GM18868 (cell line): Measurements from ENCODE around the gene COL27A1.

Experiments
- ATAC-seq: cut with Tn5 transposase; IDR thresholded peaks from one replicate; pipeline ENCODE4 v1.9.1; 2021; ENCODE audit warnings: mild to moderate bottlenecking, moderate library complexity; ENCODE audit not compliant: unreplicated experiment

COL27A1 gene

DNA sequence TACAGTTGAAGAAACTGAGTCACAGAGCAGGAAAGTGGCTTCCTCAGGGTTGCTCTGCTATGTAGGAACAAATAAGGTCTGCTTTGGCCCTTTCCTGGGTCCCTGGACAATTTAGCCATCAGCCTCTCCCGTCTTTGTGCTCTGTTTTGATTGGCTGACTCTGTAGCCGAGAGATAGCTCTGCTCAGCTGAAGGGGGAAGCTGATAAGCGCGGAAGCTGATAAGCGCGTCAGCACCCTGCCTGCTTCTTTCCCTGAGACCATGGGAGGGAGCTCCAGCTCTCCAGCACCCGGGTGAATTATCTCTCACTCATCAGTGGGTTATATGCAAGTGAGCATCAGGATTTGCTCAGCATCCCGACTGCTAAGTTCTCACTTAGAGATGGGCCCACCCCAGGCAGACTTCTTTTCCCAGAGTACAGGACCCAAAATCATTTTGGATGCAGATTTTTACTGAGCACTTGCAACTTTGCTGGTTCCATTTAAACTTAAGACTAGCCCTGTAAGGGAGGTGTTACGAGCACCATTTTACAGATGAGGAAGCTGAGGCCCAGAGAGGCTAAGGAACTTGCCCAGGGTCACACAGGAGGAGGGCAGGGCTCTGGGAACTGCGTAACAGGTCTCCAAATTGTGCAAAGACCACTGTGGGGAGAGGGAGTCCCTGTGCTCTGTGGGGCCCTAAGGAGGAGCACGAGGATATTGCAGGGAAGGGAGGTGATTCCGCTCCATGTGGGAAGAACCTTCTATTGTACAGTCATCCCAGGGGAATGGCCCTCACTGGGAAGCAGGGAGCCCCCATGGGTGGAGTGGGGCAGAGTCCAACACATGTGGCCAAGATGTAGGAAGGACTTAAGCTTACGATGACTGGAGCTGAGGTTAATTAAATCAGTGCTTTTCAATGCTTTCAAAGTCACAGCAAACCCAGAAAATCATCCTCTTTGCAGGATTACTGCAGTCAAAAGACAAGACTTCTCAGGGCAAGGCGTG lies 83.8 kb downstream of the COL27A1 start:
- ATAC-seq = no peak

DNA sequence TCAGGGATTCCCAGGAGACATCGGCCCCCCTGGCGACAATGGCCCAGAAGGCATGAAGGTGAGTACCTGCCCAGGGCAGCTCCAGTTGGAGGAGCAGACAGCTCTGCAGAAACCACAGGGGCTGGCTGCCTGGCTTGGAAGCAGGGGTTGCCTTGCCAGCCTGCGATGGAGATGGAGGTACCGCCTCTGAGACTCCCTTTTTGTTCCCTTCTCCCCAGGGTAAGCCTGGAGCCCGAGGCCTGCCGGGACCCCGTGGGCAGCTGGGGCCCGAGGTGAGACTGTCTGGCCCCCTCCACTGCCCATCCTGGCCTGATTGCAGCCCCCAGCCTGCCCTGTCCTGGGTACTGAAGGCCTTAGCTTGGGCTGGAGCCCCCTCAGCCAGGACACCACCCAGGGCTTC lies 84.9 kb downstream of the COL27A1 start:
- ATAC-seq = no peak

DNA sequence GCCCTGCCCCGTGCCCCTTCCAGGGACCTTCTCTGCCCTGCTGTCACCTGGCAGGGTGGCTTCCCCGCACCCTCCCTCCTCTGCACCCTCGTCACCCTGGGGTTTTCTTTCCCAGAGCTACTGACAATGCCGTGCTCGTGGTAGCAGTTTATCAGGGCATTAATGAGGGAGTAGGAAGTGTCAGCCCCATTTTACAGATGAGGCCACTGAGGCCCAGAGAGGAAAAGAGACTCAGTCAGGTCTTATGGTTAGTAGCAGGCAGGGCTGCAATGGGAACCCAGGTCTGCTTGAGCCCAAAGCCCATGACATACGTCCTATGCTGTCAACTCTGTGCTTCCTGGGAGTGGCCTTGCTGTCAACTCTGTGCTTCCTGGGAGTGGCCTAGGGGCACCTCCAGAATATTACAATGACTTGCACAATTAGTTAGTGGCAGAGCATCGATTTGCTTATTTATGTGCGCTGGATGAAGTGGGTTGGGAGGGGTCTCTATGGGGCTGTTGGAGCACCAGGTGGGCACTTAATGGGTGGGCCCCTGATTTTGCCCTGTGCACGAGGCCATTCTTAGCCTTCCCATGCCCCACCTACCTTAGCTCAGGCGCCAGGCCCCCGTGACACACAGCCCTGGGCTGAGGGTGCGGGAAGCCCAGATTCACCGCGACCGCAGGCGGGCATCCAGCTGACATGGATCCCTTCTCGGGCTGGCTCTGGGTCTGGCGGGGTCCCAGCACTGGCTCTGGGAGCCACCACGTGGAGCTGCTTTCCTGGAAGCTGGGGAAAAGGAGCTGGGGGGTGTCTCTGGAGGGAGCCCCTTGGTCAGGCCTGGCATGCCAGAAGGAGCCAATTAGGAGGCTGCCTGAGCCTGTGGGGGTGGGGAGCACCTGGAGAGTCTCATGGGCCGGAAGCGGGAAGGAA lies 85.6 kb downstream of the COL27A1 start:
- ATAC-seq = no peak

DNA sequence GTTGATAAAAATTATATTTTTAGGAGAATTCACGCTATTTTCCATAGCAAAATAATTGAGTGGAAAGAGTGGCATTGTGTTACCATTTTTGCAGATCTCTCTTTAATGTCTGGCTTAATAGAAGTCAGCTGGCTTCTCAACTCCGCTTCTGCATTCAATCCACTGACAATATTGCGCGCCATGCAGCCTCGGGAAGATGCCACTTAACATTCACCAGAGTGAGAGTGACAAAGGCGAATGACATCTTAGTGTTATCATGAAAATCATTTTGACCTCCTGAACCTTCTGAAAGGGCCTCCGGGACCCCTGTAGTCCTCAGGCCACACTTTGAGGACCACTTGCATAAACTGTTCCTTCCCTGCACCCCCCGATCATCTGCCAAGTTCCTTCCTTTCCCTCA lies 87.5 kb downstream of the COL27A1 start:
- no peak for ATAC-seq

DNA sequence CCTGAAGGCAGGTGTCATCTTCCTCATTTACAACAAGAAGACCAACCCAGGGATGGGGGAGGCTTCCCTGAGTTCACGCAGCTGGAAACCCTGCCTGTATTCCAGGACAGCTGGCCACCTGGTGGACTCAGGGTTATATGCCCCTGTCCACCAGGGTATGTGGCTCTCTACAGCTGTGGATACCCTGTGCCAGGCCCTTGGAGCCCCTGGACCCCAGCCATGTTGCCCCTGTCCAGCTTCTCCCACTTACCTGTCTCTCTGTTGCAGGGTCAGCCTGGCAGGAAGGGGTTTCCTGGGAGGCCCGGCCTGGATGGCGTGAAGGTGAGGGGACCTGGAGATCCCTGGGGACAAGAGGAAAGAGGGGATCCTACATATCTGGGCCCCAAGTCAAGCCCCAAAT lies 87.9 kb downstream of the COL27A1 start:
- no peak for ATAC-seq

DNA sequence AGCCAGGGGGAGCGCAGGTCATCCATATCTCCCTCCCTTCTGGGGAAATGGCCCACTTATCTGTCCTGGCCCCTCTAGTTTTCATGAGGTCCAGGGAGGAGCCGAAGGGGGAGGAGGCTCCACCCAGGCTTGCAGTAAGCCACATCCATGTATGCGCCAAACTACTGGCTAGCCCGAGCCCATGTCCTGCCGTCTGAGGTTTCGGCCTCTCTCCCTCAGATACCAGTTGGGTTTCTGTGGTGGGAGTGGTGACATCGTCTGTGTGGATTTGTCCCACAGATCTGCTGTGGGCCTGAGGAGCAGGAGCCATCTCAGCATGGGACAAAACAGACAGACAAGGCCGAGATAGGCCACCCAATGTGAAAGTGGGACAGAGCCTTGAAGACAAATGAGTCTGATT lies 89.2 kb downstream of the COL27A1 start:
- ATAC-seq = no peak

DNA sequence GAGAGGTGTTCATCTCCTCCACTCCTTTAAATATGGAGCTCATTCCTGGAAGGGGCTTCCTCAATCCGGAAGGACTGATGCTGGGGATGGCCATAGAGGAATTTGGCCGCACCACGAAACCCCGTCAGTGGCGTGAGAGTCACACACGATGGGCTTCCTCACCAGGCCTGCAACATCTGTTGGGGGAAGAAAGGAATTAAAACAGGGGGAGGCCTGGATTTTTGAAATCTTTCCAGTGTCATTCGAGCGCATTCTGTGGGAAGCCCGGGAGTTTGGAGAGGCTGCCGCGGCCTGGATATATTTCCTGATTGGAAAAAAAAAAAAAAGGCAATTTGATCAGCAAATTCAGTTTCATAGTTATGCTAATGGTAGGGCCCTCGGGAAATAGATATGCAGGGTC lies 91.2 kb downstream of the COL27A1 start:
- no peak for ATAC-seq

DNA sequence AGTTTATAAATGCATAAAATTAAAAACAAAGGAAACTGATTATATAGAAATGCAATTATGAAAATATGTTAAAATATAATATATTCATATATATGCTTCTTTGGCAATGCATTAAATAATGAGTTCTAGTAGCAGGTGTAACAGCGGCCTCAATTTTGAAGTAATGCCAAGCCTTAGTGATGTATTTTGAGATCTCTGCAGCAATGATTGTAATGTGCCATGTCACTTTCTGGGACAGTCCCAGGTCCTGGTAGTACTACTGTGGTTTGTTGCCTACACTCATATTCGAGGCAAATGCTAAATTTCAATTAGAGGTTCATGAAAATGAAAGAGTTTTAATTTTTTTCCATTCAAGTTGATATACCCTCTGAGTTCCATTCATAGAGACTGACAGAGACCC lies 91.7 kb downstream of the COL27A1 start:
- no peak for ATAC-seq

DNA sequence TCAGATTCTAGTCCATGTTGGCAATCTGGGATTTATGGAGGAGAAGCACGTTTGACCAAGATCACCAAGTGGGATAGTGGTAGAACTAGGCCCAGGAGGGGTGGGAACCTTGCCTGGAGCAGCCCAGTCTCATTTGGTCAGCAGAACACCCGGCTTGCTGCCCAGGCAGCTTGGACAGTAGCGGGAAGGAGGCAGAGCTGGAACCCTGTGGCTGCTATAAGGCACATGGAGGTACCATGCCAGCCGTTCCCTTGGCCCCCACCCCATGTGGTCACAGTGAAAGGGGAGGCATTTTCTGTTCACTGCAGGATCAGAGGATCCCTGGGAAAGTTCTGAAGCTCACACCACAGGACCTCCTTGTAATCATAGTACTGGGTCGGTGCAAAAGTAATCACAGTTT lies 92.2 kb downstream of the COL27A1 start:
- no peak for ATAC-seq

DNA sequence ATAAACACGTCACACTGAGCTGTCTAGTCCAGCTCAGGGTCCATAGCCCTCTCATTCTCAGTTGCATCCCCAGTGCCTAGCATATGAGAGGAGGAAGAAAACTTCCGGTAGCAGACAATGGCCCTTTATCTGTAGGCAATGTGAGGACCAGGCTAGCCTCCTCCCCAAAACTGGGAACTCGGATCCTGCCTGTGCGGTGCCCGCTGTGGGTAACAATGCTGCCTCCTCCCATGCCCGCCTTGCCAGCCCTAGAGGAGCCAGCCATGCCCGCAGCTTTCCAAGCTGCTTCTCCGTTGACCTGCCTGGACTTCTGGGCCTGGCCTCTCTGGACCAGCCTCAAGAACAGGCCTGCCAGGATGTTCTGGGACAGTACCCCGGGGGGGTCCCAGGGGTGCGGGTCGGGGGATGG lies 93.0 kb downstream of the COL27A1 start:
- ATAC-seq = no peak

DNA sequence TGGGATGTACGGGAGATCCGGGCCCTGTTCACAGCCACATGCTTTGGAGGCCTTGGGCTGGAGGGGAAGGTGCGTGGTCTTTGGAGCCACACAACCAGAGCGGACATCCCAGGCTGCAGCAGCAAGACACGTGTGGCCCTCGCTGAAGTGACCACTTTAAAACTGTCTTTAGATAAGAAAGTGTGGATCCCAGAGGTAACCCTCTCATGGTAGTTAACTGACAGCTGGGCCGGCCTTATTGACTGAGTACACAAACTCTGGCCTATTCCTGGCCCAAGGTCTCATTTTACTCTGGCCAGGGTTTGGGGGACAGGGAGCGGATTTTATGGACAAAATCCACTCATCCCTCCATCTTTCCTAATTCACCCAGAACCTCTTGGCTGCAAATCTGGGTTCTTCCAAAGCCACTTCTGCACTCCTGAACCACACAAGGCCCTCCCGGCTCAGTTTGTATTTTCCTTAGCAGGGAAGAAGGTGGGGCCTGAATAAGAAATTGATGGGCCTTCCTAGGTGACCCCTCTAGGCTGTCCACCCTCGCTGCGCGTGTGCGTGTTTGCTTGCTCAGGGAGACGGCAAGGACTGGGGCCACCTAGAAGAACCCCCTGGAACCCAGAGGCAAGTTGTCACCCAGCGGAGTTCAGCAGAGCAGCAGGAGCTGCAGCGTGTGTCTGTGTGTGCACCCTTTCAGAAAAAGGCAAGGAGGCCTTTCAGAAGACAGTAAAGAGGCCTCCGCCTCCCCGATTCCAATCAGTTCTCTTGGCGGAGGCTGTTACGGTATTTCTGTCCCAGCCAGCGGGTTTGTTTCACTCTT lies 94.3 kb downstream of the COL27A1 start:
- ATAC-seq = no peak

DNA sequence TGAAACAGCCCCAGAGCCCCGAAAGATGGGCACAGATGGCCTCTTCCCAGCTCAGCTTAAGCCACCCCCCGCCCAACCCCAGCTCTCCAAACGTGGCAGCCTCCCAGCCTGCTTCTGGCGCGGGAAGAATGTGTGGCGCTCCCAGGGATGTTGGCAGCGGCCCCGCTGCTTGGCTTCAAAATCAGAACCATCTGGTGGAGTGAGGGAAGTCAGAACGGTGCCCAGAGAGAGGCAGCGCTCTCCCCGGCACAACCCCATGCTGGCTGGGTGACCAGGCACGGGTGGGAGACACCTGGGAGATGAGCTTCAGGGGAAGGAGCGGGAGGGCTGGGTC lies 94.9 kb downstream of the COL27A1 start:
- no peak for ATAC-seq

DNA sequence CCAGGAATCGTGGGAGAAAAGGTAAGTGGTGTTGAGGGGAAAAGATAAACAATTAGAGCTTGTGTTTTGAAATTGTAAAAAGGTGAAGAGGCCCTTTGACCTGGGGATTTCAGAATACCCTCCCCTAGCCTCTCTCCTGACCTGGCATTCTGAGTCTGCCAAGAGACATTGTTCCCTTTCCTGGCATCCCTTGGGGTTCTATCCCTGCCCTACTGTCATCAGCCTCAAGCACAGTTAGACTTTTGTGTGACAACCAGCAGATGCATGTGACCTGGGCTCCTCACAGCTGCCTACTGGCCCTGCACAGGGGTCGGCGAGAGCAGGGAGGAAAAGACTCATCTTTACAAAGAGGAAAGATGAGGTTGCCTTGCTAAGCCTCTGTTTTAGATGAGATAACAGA lies 95.3 kb downstream of the COL27A1 start:
- no peak for ATAC-seq

DNA sequence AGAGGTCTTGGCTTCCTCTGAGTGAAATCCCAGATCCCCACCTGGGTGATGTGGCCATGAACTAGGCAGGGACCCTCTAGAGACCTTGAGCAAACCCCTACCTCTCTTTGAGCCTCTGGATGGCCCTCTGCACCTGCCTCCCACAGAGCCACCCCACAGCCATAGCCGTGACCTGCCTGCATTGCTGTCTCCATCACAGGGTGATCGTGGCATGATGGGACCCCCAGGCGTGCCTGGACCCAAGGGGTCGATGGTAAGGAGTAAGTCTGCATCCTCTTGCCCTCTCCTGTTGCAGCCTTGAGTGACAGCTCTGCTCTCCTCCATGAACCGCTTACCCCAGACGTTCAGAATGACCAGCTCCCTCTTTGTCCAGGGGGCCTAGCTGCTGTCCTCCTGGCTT lies 97.1 kb downstream of the COL27A1 start:
- ATAC-seq = no peak

DNA sequence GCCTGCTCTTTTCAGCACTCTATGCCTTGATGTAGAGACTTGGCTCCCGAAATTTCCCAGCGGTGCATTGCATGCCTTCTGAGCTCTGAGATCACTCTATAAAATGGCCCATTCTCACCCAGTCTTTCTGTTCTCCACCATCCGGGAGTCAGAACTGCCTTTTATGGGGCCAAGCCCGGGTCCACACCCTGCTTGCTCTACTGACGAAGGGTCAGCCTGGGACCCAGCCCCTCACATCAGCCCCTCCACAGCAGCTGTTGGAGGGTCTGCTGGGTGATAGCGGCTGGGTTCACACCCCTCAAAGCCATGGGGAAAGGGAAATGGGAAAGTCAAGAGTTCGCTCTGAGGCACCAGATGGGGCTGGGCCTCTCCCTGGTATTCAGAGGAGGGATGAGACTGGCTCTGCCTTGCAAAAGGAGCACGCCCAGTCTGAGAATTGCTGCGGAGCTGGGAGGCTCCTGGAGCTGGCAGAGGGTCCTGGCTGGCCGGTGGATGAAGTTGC lies 101.5 kb downstream of the COL27A1 start:
- no peak for ATAC-seq

DNA sequence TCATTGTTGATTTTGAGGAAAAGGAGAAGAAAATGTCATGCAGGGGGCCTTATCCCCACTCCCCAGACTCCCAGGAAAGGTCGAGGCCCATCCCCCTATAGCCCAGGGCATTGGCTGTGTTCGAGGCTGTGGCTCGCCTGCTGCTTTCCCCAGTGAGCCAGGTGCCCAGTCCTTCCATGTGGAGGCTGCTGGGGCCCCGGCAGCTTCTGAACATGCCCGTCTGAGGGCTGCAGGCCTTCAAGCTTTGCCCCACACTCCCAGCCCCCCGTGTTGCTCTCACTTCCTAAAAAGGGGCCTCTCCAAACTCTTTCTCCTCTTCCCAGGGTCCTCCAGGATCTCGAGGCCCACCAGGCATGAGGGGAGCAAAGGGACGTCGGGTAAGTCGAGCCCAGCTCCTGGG lies 102.9 kb downstream of the COL27A1 start:
- no peak for ATAC-seq

DNA sequence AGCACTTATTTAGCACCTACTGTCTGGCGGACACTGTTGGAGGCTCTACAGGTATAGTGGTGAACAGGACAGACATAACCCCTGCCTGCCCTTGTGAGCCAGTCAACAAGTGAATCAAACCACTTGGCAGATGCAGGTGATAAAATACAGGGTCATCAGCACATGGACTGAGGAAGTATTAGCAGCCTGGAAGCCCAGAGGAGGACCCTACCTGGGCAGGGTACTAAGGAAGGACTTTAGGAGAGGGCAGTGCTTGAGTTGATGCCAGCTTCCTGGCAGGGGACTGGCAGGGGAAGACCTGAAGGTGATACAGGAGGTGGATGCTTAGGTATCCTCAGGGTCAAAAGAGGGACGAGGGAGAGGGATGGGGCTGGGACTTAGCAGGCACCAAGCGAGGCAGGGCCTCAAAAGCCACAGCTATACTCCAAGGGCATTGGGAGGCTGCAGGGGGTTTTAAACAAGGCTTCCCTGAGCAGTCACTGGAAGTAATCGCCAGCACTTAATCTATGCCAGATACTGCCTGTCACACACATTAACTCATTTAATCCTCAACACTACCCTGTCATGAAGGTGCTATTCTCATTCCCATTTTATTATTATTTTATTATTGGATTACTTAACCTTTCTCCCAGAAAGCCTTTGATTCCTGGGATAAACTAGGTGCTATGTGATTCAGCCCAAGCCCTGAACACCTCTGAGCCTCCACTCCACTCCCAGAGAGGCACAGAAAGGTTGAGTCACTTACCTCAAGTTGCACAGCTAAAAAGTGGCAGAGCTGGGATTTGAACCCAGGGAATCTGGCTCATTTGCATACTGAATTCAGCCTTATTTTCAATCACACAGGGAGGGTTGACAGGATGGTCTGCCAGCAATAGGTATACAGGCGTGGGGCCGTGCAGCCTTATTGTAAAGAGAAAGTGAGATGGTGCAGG lies 103.8 kb downstream of the COL27A1 start:
- no peak for ATAC-seq

DNA sequence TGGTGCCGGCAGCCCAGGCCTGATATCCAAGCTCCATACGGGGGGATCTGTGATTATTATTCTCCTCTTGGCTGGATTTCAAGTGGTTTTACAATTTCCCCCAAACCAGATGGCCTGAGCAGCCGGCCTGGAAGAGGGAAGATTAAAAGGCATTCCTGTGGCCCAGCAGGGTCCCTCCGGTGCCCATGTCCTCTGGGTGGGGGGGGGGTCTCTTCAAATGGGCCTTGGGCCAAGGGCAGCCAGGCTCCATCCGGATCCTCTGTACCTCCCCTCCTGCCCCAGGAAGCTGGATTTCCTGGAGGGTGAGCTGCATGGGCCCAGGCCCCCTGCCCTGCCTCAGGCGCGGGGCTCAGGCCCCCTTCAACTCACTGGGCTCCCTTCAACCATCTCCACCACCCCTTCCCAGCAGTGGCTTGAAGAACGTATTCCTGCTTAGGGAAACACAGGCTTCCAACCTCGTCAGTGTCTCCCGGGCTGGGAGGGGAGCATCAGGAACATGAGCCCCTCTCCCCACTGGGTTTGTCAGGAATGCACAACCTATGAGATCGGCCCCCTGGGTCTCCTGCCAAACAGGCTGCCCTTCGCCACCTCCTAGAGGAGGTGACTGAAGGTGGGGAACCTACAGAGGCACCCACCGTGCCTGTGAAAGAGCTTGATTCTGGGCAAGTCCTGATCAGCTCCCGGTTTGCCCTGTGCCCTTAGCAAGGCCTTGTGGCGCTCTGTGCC lies 104.6 kb downstream of the COL27A1 start:
- ATAC-seq = no peak

DNA sequence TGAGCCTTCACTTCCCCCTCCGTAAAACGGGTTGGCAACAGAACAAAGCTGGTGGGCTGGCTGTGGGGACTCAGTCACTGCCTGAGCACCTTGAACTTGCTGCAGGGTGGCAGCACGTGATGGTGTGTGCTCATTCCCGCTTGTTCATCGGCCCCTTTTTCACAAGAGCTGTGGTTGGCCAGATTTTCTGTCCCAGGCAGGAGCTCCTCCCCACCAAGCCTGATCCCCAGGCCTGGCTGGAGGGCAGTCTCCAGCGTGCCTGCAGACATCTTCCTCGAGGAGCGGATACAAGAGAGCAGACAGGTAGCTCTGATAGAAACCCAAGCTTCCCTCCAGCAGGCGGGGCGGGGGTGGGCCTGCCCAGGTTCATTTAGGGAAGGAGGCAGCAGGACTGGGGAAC lies 105.7 kb downstream of the COL27A1 start:
- no peak for ATAC-seq
